Measurements from ENCODE around the gene LRRC59.
"Not testable (repeated sequence)": the region's sequence is repeated elsewhere in the genome, so short reads cannot be mapped to it uniquely, and the experiment has no call there.

The LRRC59 gene

GRCh38 chr17:50424246-50424995, 27.1 kb upstream of the LRRC59 start:
- ATAC-seq: no peak

- ATAC-seq: no peak
Measured at GRCh38 chr17:50423553-50424159, 26.3 kb upstream of the LRRC59 start.

- no peak for ATAC-seq
Measured at GRCh38 chr17:50422738-50423137, 25.4 kb upstream of the LRRC59 start.

- peak; percentile 52 to 60 for ATAC-seq
Measured at GRCh38 chr17:50421308-50422051, 24.2 kb upstream of the LRRC59 start.

- no peak for ATAC-seq
Measured at GRCh38 chr17:50420419-50421112, 23.2 kb upstream of the LRRC59 start.

GRCh38 chr17:50419577-50419976, 22.3 kb upstream of the LRRC59 start:
- ATAC-seq: not testable (repeated sequence)

- no peak for ATAC-seq
Measured at GRCh38 chr17:50414808-50415207, 17.5 kb upstream of the LRRC59 start.

GRCh38 chr17:50412188-50412732, 14.9 kb upstream of the LRRC59 start:
- ATAC-seq: no peak

GRCh38 chr17:50407921-50408320, 10.6 kb upstream of the LRRC59 start:
- no peak for ATAC-seq

GRCh38 chr17:50406578-50406977, 9.3 kb upstream of the LRRC59 start:
- no peak for ATAC-seq

- not testable (repeated sequence) for ATAC-seq
Measured at GRCh38 chr17:50405351-50405750, 8.0 kb upstream of the LRRC59 start.

GRCh38 chr17:50399591-50399990, 2.3 kb upstream of the LRRC59 start:
- ATAC-seq: not testable (repeated sequence)

GRCh38 chr17:50398672-50399071, 1.3 kb upstream of the LRRC59 start:
- not testable (repeated sequence) for ATAC-seq

- no peak for ATAC-seq
Measured at GRCh38 chr17:50397919-50398285, 579 bp upstream of the LRRC59 start.

- peak; percentile 34 to 47 for ATAC-seq
Measured at GRCh38 chr17:50396261-50397110, 837 bp downstream of the LRRC59 start.

GRCh38 chr17:50394711-50395110, 2.6 kb downstream of the LRRC59 start:
- ATAC-seq: no peak

GRCh38 chr17:50393700-50394099, 3.6 kb downstream of the LRRC59 start:
- no peak for ATAC-seq

GRCh38 chr17:50392621-50393020, 4.7 kb downstream of the LRRC59 start:
- no peak for ATAC-seq

- ATAC-seq: no peak
Measured at GRCh38 chr17:50389534-50389933, 7.8 kb downstream of the LRRC59 start.

- ATAC-seq: no peak
Measured at GRCh38 chr17:50388728-50389127, 8.6 kb downstream of the LRRC59 start.

GRCh38 chr17:50386510-50386909, 10.8 kb downstream of the LRRC59 start:
- ATAC-seq: no peak

- ATAC-seq: no peak
Measured at GRCh38 chr17:50382931-50383330, 14.4 kb downstream of the LRRC59 start.
